Measurements from ENCODE around the gene ATP8B3.
A peak's percentile ranks its signal among the peaks of the same experiment; 100 is the strongest.

The ATP8B3 gene

GRCh38 chr19:1812426-1813191 is 533 bp upstream of the ATP8B3 start (continued):
- no peak for TF ChIP-seq HIC1 (tag by site-specific recombination; IDR thresholded peaks at IDR 0.05)
- TF ChIP-seq SCRT1 (tag by site-specific recombination; IDR thresholded peaks at IDR 0.05; ENCODE audit: borderline replicate concordance): no peak; the same call in 1 of the 2 replicates
- no peak for TF ChIP-seq ZNF19 (tag by site-specific recombination; IDR thresholded peaks at IDR 0.05; ENCODE audit: low read depth)
- TF ChIP-seq ZNF76 (tag by site-specific recombination; IDR thresholded peaks at IDR 0.05; ENCODE audit: borderline replicate concordance, low read depth): 0 out of 2 replicates have a peak, but pooled peaks have one; percentile 10
- TF ChIP-seq ZSCAN18 (tag by site-specific recombination; IDR thresholded peaks at IDR 0.05): no peak
- TF ChIP-seq ZNF792 (tag by site-specific recombination; IDR thresholded peaks at IDR 0.05): peak; percentile 81; the same call in 1 of the 2 replicates
- no peak for TF ChIP-seq ZNF518A (tag by site-specific recombination; conservative IDR thresholded peaks at IDR 0.05; ENCODE audit: low read depth)
- TF ChIP-seq ZBTB21 (tag by site-specific recombination; IDR thresholded peaks at IDR 0.05): no peak

GRCh38 chr19:1811472-1811894 is 593 bp downstream of the ATP8B3 start:
- ChIA-PET POLR2A (no interaction called here), CTCF (interaction anchor here (0.7 to 1.0 kb wide), 2 partner anchors 17 to 139 kb away, joined by 3 read pairs; no protein-coding TSS in a partner anchor)
- Histone ChIP-seq H3K9me3 (ENCODE audit: control insufficient read depth, insufficient read depth, low read depth, low read length) (no peaks in the 10 kb centered on the region), H3K4me1 (ENCODE audit: control insufficient read depth, insufficient read depth, low read length) (no peaks in the 10 kb centered on the region), H3K4me3 (ENCODE audit: low read depth, low read length) (no peak overlapping the region), H3K36me3 (ENCODE audit: control insufficient read depth in 2 of 2, insufficient read depth in 1 of 2, low read length in 2 of 2) (peaks cover 0 to 15% of the 10 kb centered on the region in 2 experiments; a peak in 1 of 3 replicates), H3K27ac (ENCODE audit: extremely low read depth, low read depth, low read length) (no peak overlapping the region)
- TF ChIP-seq ZNF16 (tag by site-specific recombination; IDR thresholded peaks at IDR 0.05; ENCODE audit: low read depth): no peak
- TF ChIP-seq ZBTB44 (tag by site-specific recombination; IDR thresholded peaks at IDR 0.05): no peak
- TF ChIP-seq ZBTB26 (tag by site-specific recombination; optimal IDR thresholded peaks at IDR 0.05): no peak
- no peak for TF ChIP-seq ZNF133 (tag by site-specific recombination; IDR thresholded peaks at IDR 0.05)
- peak; percentile 48; the same call in 1 of the 2 replicates for TF ChIP-seq ZNF391 (tag by site-specific recombination; IDR thresholded peaks at IDR 0.05; ENCODE audit: borderline replicate concordance, low read depth)
- TF ChIP-seq SCRT1 (tag by site-specific recombination; IDR thresholded peaks at IDR 0.05; ENCODE audit: borderline replicate concordance): no peak
- no peak for TF ChIP-seq ZNF558 (tag by site-specific recombination; IDR thresholded peaks at IDR 0.05)
- TF ChIP-seq BCL11A (tag by site-specific recombination; IDR thresholded peaks at IDR 0.05; ENCODE audit: low read depth): 0 out of 2 replicates have a peak, but pooled peaks have one; percentile 15
- TF ChIP-seq ZBTB8A (tag by site-specific recombination; IDR thresholded peaks at IDR 0.05): no peak
- no peak for TF ChIP-seq ZNF510 (tag by site-specific recombination; IDR thresholded peaks at IDR 0.05; ENCODE audit: insufficient replicate concordance)
- no peak; the same call in 1 of the 2 replicates for TF ChIP-seq ZNF394 (tag by site-specific recombination; IDR thresholded peaks at IDR 0.05; ENCODE audit: borderline replicate concordance)
- no peak for TF ChIP-seq ZNF561 (tag by site-specific recombination; IDR thresholded peaks at IDR 0.05; ENCODE audit: borderline replicate concordance)
- TF ChIP-seq ZNF555 (tag by site-specific recombination; conservative IDR thresholded peaks at IDR 0.05): no peak
- TF ChIP-seq ZFHX2 (tag by site-specific recombination; conservative IDR thresholded peaks at IDR 0.05): no peak
- no peak for TF ChIP-seq SETDB1 (IDR thresholded peaks at IDR 0.05; ENCODE audit: insufficient read length, low read length)
- TF ChIP-seq IKZF3 (tag by site-specific recombination; IDR thresholded peaks at IDR 0.05): 0 out of 2 replicates have a peak, but pooled peaks have one; percentile 7

Data from HEK293 (cell line).